COLO668 (cell line): ENCODE measurements around the gene SMG1.
"Not testable (repeated sequence)": the region's sequence is repeated elsewhere in the genome, so short reads cannot be mapped to it uniquely, and the experiment has no call there.

Experiments used
- DNase-seq: peaks from one replicate; lab custom pipeline; 2025; ENCODE audit not compliant: unreplicated experiment; lab: John Stamatoyannopoulos, UW

The SMG1 gene

GRCh38 chr16:18933501-18933900, 7.3 kb upstream of the SMG1 start:
- DNase-seq = no peak

- no peak for DNase-seq
Observed at GRCh38 chr16:18932243-18932987, 6.2 kb upstream of the SMG1 start.

GRCh38 chr16:18931756-18932155, 5.5 kb upstream of the SMG1 start:
- no peak for DNase-seq

DNA sequence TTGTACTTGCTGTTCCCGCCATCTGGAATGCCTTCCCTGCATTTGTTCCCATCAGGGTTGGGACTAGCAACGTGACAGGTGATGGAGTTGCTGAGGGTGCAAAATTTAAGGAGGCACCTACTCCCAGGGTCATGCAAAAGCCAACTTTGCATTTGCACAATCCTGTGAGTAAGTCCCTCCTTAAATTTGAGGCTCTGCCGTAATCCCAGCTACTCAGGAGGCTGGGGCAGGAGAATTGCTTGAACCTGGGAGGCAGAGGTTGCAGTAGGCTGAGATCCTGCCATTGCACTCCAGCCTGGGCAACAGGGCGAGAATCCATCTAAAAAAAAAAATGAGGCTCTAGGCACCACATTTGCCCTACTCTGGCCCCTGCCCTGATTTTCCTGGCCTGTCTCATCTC, 3.9 kb upstream of the SMG1 start:
- not testable (repeated sequence) for DNase-seq

DNA sequence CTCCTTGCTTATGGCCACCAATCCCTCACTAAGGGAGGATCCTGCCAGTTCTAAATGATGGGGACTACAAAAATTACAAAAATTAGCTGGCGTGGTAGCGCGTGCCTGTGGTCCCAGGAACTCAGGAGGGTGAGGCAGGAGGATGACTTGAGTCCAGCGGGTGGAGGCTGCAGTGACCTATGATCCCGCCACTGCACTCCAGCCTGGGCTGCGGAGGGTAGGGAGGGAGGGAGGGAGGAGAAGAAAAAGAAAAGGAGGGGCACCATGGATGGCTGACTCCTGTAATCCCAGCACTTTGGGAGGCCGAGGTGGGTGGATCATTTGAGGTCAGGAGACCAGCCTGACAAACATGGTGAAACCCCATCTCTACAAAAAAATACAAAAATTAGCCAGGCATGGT, 1.9 kb upstream of the SMG1 start:
- DNase-seq = not testable (repeated sequence)

GRCh38 chr16:18925215-18925985, 808 bp downstream of the SMG1 start:
- DNase-seq = peak; percentile 68

DNA sequence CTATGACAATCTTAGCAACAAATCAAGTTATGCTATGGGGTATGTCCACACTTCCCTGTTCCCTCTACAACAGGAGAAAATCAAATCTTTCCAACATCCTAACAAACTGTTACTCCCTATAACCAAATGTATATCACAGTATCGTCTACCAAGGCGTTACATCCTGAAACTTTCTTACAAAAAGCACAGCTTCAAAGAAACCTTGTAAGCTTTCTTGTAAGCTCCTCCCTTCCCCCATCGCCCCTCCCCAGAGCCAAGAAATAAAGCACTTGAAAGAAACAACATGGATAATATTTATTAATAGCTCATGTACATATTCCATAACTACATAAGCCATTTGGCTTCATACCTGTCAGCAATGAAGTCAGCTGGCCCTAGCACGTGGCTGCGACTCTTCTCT, 2.3 kb downstream of the SMG1 start:
- not testable (repeated sequence) for DNase-seq

DNA sequence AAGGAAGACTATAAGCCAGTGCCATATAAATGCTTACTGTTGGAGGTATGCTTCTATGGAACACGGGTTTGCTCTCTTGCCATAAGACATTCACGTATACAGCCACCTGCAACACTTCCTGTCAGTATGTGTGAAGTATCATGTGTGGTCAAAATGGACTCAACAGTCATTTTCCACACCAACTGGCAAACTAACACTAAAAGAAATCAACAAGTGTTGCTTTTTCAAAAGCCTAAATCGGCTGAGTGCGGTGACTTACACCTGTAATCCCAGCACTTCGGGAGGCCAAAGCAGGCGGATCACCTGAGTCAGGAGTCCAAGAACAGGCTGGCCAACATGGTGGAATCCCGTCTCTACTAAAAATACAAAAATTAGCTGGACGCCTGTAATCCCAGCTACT, 3.1 kb downstream of the SMG1 start:
- DNase-seq = not testable (repeated sequence)

DNA sequence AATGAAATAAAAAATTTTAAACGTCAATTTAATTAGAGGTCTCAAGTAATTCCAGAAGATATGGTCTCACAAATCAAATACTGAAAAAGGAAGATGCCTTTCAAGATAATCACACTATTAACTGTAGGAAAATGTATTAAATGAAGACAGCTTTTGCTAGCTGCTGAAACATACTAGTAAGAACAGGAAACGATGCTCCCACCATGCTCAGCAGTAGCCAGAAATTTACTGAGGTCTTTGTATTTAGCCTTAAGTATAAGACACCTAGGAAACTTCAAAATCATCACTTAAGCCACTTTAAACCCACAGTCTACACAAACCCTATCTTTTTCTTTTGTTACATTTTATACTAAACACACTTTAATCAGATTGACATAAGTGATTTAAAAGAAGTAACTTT, 16.6 kb downstream of the SMG1 start:
- not testable (repeated sequence) for DNase-seq

- not testable (repeated sequence) for DNase-seq
Observed at GRCh38 chr16:18908716-18909115, 17.5 kb downstream of the SMG1 start.

DNA sequence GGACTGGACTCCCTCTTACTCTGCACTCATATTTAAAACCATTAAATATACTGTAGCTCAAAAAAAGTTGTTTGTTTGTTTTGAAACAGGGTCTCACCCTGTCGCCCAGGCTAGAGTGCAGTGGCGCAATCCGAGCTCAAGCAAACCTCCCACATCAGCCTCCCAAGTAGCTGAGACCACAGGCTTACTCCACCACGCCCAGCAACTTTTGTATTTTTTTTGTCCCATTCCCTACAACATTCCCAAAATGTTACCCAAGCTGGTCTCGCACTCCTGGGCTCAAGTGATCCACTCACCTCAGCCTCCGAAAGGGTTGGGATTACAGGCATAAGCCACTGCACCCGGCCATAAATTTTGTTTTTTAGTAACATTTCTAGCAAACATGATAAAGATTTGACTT, 23.4 kb downstream of the SMG1 start:
- not testable (repeated sequence) for DNase-seq

DNA sequence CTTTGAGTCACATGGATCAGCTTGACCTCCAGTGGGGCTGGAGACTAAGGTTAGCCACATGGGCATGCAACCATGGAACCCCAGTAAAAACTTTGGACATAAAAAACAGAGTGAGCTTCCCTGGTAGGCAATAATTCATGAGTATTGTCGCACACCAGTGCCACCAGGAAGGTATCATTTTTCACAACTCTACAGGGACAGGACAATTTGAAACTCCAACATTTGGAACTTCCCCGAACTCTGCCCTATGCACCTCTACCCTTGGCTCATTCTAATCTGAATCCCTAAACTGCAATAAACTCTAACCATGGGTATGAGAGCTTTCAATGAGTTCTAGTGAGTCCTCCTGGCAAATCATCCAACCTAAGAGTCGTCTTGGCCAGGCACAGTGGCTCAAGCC, 24.2 kb downstream of the SMG1 start:
- not testable (repeated sequence) for DNase-seq

DNA sequence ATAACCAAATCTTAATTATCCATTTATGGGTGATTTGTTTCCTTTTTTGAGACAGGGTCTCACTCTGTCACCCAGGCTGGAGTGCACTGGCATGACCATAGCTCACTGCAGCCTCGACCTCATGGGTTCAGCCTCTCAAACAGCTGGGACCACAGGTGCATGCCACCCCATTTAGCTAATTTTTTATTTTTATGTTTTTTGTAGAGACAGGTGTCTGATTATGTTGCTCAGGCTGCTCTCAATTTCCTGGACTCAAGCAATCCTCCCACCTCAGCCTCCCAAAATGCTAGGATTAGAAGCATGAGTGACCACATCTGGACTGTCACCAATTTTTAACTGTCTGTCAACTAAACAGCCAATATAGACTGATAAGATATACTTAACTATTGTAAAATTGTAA, 25.0 kb downstream of the SMG1 start:
- DNase-seq = not testable (repeated sequence)

GRCh38 chr16:18884456-18884855, 41.8 kb downstream of the SMG1 start:
- DNase-seq = not testable (repeated sequence)

GRCh38 chr16:18877734-18878133, 48.5 kb downstream of the SMG1 start:
- not testable (repeated sequence) for DNase-seq

GRCh38 chr16:18877259-18877658, 48.9 kb downstream of the SMG1 start:
- not testable (repeated sequence) for DNase-seq

- DNase-seq = not testable (repeated sequence)
Observed at GRCh38 chr16:18876301-18876700, 49.9 kb downstream of the SMG1 start.

- DNase-seq = not testable (repeated sequence)
Observed at GRCh38 chr16:18869043-18869771, 57.0 kb downstream of the SMG1 start.

- not testable (repeated sequence) for DNase-seq
Observed at GRCh38 chr16:18866277-18866823, 59.9 kb downstream of the SMG1 start.

- not testable (repeated sequence) for DNase-seq
Observed at GRCh38 chr16:18862891-18863290, 63.3 kb downstream of the SMG1 start.

DNA sequence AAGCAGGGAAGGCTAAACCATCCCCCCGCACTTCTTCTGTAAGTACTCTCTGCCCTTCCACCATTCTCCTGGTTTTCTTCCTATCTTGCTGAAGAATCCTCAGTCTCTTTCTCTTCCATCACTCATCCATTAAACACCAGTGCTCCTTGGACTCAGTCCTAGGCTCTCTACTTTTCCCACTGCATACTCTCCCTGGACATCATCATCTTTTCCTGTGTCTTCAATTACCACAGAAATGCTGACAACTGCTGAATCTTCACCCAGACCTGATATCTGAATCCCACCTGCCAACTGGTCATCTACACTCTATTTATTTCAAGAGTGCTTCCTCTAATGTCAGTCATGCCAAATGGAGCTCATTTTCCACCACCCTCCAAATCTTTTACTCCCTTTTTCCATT, 71.0 kb downstream of the SMG1 start:
- no peak for DNase-seq
